ENCODE data around the gene GOLGA8Q.
"Not testable (repeated sequence)": the region's sequence is repeated elsewhere in the genome, so short reads cannot be mapped to it uniquely, and the experiment has no call there.

DNA sequence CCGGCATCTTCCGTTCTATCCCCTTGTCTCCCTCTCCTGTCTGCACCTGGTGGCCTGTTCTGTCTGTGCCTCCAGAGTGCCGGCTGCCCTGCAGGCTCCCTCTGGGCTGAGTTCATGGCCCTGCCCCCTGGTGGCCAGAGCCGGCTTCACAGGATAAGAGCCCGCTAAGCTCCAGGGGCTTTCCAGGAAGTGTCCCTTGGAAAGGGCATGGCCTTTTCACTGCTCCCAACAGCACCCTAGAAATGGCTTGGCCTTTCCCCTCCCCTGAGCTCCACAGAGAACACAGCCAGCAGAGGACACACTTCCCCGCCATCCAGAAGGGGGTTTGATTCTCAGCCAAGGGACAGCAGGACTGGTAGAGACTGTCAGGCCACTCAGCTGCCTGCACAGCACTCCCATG lies 15.1 kb downstream of the GOLGA8Q start:
- TF ChIP-seq, protein P1, sequence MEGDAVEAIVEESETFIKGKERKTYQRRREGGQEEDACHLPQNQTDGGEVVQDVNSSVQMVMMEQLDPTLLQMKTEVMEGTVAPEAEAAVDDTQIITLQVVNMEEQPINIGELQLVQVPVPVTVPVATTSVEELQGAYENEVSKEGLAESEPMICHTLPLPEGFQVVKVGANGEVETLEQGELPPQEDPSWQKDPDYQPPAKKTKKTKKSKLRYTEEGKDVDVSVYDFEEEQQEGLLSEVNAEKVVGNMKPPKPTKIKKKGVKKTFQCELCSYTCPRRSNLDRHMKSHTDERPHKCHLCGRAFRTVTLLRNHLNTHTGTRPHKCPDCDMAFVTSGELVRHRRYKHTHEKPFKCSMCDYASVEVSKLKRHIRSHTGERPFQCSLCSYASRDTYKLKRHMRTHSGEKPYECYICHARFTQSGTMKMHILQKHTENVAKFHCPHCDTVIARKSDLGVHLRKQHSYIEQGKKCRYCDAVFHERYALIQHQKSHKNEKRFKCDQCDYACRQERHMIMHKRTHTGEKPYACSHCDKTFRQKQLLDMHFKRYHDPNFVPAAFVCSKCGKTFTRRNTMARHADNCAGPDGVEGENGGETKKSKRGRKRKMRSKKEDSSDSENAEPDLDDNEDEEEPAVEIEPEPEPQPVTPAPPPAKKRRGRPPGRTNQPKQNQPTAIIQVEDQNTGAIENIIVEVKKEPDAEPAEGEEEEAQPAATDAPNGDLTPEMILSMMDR (IDR thresholded peaks at IDR 0.05; ENCODE audit: extremely low read depth in 1 of 2, insufficient read depth in 1 of 2, low read depth in 1 of 2, low read length in 2 of 2) = not testable (repeated sequence)
- not testable (repeated sequence) for TF ChIP-seq POLR2A (IDR thresholded peaks at IDR 0.05; ENCODE audit: low read depth, low read length); POLR2AphosphoS5 (IDR thresholded peaks at IDR 0.05; ENCODE audit: insufficient read depth, low read depth, low read length)
